Central memory CD4-positive, alpha-beta T cell (primary cell): Measurements from ENCODE around the gene HOXD3.

Experiments used
- DNase-seq: peaks from one replicate; pipeline ENCODE4 v3.0.0; 2022

The HOXD3 gene

DNA sequence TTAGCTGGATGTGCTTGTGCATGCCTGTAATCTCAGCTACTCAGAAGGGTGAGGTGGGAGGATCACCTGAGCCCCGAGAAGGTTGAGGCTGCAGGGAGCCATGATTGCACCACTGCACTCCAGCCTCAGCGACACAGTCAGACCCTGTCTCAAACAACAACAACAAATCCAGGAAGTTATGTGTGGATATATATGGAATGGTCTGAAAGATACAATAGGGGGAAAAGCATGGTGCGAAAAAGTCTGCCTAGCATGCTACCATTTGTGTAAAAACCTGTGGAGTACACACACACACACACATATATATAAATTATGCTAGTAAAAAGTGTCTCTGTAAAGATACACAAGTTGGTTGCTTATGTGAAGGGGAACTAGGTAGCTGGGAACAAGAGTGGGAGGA is 24.4 kb downstream of the HOXD3 start:
- no peak for DNase-seq

GRCh38 chr2:176182671-176183070 is 25.6 kb downstream of the HOXD3 start:
- DNase-seq: no peak

DNA sequence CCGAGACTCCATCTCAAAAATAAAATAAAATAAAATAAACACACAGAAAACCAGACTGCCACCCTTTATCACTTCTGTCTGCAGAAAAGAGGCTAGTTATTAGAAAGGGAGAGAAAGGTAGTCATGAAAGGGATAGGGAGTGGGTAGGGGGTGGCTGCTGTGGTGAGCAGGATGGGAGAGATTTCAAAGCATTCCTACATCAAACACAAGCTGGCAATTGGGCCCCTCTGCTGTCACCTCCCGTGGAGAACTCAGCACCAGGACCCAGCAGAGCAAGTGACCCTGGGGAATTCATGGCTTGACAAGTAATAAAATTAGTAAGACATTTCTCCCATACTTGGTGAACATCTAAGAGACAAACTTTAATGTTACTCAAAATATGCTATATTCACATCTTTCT is 27.6 kb downstream of the HOXD3 start:
- no peak for DNase-seq

DNA sequence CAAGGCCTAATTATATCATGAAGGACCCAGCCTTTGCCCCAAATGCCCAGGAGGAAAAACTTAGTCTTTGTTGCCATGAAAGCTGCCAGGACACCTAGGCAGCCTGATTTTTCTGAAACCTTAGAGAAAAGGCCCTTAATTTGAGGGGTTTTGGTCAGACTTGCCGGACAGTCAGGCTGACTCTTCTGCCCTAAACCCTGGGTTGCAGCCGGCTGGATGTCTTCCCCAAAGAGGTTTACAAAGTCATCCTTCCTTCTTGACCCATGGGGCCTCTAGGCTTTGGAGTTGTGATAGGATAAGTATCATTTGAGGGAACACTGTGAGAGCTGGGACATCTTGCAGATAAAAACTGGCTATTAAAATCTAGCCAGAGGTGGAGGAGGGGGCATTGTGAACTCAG is 28.9 kb downstream of the HOXD3 start:
- no peak for DNase-seq

DNA sequence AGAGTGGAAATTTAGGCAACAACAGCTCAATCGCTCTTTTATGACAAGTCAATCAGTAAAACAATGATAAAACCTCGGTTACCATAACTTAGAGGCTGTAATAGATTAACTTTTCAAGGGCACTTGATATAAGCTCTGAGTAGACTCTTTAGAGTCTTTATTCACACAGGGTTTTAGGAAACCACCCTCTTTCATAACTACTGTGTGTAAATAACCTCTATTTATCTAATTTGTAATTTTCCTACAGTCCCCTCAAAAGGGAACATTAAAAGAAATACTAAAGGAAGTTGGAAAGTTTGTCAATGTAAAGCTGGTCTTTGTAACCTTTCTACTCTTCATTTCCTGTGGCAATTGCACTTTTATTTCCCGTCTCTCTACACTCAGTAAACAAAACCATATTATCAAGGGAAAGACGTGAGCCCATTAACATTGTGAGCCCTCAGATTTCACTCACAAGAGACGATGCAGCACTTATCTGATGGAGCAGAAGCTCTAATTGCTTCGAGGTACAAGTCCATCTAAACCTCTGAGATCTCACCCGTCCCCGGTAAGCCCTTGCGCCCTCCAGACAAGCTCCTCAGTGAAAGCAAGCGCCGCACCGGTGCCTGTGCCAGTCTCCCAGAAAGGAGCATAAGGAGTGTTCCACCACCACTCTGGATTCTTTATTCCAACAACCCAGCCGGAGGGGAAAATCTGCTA is 30.2 kb downstream of the HOXD3 start:
- no peak for DNase-seq

GRCh38 chr2:176187899-176188773 is 31.0 kb downstream of the HOXD3 start, which contains the start of gene HOXD1:
Gene HOXD1 (plus strand): TSS chr2:176188668. CDS start chr2:176188802, 134 bp downstream.
- DNase-seq: no peak

- DNase-seq: no peak
Measured at GRCh38 chr2:176188774-176189680, 31.9 kb downstream of the HOXD3 start.

GRCh38 chr2:176189681-176190641 is 32.9 kb downstream of the HOXD3 start:
- no peak for DNase-seq

GRCh38 chr2:176192351-176192750 is 35.2 kb downstream of the HOXD3 start:
- DNase-seq: no peak

DNA sequence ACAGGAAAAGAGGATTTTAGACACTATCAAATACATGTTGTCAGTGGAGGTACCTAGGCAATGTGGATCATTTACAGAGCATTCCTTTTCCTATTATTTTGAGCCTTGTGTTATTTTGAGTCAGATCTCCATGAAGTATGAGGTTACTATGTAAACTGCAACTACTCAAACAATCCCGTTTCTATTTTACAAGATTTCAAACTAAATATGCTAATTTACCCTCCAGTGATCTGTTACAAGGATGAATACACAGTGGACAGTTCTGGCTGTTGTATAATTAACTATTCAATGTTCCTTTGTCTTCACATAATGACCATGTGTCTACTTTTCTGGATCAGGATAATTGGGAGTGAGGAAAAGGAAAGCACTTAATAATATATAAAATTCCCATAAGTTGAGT is 35.9 kb downstream of the HOXD3 start:
- no peak for DNase-seq

GRCh38 chr2:176199902-176200301 is 42.8 kb downstream of the HOXD3 start:
- no peak for DNase-seq

DNA sequence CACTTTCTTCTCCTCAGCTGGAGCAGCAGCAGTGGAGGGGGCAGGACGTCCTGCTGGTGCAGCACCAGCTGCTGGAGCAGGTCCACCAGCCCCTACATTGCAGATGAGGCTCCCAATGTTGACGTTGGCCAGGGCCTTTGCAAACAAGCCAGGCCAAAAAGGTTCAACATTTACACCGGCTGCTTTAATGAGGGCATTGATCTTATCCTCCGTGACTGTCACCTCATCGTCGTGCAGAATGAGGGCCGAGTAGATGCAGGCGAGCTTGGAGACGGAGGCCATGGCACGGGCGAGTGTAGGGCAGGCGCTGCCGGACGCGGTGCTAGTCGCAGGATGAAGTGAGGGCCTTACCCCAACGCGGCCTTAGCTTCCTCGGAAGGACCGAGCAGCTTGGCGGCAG is 43.9 kb downstream of the HOXD3 start:
- DNase-seq: no peak

DNA sequence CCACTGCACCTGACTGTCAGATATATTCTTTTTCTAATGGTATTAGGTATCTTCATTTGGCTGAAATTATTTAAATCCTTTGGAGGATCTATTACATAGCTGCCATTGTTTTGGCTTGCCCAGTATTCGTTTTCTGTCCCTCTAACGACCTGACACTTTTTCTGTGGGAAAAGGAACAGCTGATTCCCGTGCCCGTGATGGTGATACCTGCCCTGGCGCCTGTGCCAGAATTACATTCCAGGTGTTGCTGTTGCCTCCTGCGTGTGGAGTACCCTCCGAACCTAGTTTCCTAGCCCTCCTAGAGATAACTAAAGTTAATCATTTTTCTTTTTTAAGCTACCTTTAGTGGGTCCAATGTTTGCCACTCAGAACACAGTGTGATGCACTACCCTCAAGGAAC is 45.4 kb downstream of the HOXD3 start:
- no peak for DNase-seq

DNA sequence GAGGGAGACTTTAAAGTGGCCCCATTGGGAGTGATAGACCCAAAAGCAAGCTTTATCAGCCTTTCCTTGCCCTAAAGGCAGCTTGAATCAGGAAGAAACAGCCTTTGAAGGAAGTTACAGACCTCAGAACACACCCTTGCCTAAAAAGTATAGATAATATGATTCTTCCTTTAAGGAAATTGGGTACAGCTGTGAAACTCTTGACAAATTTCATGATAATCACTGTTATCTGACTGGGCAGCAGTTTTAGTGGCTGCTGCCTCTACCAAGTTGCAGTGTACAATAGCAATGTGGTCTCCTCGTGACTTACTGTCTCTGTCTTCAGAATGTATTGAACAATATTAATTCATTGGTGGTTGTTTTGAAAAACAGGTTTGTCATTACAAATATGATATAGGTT is 48.0 kb downstream of the HOXD3 start:
- no peak for DNase-seq

GRCh38 chr2:176206136-176206535 is 49.0 kb downstream of the HOXD3 start:
- DNase-seq: no peak

GRCh38 chr2:176206682-176207081 is 49.6 kb downstream of the HOXD3 start:
- DNase-seq: no peak

GRCh38 chr2:176211110-176211509 is 54.0 kb downstream of the HOXD3 start:
- DNase-seq: no peak

DNA sequence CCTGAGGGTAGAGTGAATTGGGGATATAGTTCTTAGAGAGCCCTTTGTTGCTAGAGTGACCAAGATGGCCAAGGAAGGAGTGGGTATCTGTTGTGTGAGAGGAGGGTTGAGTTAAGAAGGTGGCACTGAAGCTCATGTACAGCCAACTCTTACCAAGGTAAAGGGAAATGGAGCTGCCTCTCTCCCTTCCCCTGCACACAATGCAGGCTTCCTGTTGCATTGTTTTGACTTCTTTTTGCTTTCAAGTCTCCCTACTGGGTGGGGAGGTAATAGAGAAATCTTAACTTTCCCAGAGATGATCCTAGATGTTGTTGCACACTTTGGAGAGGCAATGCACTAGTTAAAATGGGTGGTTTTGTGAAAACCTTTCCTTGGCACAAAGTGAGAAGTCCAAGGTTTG is 55.2 kb downstream of the HOXD3 start:
- DNase-seq: no peak

DNA sequence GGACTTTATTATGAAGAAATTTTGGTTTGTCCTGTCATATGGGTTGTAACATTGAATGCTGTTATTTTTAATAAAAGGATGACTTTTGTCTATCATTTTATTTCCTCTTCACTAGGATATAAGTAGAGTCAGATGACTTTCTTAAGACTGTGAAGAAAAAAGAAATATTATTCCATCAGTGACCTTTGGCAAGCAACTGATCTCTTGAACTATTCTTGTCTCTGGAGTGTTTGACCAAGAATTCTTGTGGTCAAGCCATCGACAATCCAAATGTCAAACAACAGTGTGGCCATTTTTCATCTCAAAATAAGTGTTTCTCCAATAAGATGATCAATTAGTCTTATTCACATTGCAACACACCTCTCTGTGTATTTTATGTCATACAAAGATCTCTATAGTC is 56.3 kb downstream of the HOXD3 start:
- no peak for DNase-seq
